ENCODE results near the gene PRKCQ.

DNA sequence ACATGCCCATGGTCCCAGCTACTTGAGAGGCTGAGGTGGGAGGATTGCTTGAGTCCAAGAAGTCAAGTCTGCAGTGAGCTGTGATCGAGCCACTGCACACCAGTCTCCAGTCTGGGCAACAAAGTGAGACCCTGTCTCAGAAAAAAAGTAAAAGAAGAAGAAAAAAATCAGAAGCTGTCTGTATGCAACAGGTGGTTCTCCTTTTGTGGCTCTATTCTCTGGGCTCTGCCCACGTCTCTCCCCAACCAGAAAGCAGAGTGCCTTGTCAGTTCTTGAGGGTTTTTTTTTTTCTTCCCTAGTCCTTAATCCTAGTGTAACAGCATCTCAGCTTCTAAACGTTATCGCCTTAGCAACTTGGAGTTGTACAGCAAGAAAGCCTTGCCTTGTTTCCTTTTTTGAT, 89.5 kb downstream of the PRKCQ start:
- TF ChIP-seq, protein P1, sequence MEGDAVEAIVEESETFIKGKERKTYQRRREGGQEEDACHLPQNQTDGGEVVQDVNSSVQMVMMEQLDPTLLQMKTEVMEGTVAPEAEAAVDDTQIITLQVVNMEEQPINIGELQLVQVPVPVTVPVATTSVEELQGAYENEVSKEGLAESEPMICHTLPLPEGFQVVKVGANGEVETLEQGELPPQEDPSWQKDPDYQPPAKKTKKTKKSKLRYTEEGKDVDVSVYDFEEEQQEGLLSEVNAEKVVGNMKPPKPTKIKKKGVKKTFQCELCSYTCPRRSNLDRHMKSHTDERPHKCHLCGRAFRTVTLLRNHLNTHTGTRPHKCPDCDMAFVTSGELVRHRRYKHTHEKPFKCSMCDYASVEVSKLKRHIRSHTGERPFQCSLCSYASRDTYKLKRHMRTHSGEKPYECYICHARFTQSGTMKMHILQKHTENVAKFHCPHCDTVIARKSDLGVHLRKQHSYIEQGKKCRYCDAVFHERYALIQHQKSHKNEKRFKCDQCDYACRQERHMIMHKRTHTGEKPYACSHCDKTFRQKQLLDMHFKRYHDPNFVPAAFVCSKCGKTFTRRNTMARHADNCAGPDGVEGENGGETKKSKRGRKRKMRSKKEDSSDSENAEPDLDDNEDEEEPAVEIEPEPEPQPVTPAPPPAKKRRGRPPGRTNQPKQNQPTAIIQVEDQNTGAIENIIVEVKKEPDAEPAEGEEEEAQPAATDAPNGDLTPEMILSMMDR (IDR thresholded peaks at IDR 0.05; ENCODE audit: low read length), result no peak
- TF ChIP-seq EZH2 (optimal IDR thresholded peaks at IDR 0.05; ENCODE audit: low read depth, low read length) (no peak), EZH2phosphoT487 (IDR thresholded peaks at IDR 0.05; ENCODE audit: low read length) (no peak)

All from MM.1S (cell line).